DMS114 treated with DMSO at 0.1 percent for 48 hours (cell line): ENCODE measurements around the gene RAX.

Experiments used
- DNase-seq: peaks from one replicate; lab custom pipeline; 2025; ENCODE audit not compliant: unreplicated experiment; lab: John Stamatoyannopoulos, UW

Gene RAX

DNA sequence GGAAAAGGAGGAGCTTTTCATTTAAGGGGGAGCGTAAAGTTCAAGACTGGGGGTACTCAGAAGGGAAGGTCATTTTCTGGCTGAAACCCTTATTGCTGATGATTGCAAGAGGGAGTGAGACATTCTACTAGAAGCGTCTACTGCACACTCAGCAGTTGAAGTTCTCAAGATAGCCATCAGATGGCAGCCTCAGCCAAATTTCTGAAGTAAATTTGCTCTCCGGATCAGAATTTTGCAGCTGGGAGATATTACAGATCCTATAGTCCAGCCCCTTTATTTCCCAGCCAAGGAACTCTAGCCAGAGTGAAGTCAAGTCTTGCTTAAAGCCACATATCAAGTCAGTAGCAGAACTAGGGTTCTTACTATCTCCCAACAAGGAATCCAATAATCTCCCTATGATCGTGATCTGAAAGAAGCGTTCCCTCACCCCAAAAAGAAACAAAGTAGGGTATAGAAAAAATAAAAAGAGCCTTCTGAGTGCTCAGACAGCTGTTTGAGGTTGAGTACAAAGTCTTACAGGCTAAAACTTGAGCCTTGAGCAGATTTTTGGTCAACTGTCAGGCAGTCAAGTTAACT lies 24.0 kb downstream of the RAX start:
- DNase-seq, result peak; percentile 43

- no peak for DNase-seq
Observed at GRCh38 chr18:59246796-59247195, 26.5 kb downstream of the RAX start.

DNA sequence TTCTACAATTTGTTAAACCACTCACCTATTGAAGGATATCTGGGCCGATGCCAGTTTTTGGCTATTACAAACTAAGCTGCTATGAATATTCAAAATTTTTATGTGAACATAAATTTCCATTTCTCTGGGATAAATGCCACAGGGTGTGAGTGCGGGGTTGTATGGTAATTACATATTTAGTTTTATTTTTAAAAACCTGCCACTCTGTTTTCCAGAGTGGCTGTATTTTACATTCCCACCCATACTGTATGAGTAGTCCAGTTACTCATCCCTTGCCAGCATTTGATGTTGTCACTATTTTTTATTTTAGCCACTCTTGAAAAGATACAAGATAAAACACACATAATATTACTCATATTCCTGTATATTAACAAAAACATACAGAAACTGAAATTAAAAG lies 30.3 kb downstream of the RAX start:
- DNase-seq, result no peak

GRCh38 chr18:59239642-59240041 lies 33.6 kb downstream of the RAX start:
- DNase-seq, result no peak

GRCh38 chr18:59238385-59238784 lies 34.9 kb downstream of the RAX start:
- no peak for DNase-seq

GRCh38 chr18:59233017-59233410 lies 40.2 kb downstream of the RAX start:
- DNase-seq, result no peak

DNA sequence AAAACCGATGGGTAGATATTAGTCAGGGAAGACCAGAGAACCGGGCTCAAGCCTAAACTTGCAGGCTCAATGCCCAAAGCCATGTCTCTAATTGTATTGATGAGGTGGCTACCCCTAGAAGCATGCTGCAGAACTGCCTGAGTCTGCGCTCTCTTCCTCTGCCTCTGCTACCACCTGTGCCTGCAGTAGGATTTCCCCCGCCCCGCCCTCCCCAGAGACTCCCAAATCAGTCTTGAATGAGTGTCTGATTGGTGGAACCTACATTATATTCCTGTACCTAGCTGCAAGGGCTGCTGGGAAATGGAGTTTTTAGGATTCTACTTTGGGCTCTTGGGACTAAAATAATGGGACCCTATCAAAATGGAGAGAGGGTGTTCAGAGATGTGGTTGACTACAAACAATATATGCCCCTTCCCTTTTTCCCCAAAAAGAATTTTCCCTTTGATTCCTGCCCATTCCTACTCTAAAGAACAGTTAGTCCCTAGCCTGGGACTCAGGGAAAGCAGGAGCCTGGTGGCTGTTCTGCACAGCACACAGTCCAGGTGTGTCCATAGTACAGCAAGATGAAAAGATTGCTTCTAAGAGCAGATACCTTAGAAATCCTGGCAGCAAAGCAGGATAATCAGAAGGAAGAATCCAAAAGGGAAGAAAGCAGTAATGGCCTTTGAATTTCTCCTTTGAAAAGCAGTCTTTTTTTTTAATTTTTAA lies 40.8 kb downstream of the RAX start:
- no peak for DNase-seq

DNA sequence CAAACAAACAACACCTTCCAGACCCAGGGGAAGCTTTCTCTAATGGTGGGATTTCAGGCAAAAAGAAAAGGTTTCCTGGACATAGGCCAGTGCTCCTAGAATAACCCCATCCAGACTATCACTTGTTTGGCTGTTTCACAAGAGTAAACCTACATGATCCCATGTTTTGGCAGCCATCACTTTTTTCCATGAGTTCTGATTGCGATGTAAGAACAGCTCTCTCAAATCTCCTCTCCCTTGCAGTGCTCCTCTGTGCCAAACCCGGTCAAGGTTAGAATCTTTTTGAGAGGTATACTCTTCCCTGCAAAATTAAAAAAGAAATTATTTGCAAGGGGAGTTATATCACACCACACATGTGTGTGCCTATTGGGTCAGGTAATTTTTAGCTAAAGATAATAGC lies 41.4 kb downstream of the RAX start:
- no peak for DNase-seq

DNA sequence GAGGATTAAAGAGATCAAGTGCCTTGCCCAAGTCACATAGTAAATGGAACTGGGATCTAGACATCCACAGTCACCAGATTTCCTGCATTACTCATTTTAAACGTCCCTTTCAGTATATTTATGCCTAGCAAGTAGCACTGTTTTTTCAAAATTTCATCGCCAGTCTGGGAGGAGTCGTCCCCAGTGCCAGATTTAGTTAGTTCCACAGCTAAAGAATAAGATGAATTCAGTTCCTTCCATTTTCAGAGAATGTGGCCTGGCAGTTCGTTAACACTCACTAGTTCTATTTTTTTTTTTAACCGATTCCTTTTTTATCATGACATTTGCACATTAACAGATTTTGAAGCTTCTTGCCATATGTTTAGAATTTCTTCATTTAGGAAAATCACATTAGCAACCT lies 42.1 kb downstream of the RAX start:
- no peak for DNase-seq

DNA sequence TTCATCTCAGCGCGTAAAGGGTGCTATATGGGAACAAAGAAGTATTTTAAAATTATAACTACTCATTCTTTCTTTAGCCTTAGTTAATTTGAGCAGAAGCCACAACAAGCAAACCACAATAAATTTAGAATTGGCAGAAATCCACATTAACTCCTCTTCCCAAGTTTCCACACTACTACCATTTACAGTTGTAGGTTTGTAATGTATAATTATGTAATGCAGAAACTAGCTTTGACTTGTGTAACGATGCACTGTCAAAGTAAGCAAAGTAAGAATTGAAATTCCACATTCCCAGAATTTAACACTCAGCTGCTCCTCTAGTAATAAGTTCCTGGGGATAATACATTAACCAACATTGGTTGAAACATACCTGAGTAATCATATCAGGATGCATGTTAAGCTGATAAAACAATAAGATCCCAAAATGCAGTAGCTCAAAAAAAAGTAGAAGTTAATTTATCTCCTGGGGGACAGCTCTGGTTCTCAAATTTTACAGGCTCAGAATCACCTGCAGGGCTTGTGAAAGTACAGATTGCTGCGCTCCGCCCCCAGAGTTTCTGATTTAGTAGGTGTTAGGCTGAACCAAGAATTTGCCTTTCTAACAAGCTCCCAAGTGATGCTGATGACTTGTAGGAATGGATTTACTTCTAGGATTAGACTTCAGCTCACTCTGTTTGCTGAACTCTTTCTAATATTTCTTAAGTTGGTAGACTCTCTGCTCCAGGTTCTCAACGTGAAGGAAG lies 43.4 kb downstream of the RAX start:
- DNase-seq, result no peak

DNA sequence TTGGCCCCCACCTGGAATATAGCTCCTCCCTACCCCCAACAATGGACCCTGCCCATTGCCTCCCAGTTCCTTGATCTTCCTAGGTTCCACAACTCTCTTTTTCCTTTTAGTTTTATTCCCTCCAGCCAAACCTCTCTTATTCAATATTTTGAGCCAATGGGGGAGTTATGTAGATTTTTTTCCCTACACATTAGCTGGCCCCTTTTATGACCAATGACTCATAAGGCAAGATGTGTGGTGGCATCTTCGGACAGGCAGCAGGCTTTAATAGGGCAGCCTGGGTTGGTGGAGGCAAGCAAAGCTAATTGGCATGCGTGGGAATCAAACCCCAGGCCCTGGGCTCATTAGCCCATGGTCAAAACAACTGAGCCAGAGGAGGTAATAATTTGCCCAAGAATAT lies 44.1 kb downstream of the RAX start:
- no peak for DNase-seq

- DNase-seq, result no peak
Observed at GRCh38 chr18:59228351-59228750, 44.9 kb downstream of the RAX start.

DNA sequence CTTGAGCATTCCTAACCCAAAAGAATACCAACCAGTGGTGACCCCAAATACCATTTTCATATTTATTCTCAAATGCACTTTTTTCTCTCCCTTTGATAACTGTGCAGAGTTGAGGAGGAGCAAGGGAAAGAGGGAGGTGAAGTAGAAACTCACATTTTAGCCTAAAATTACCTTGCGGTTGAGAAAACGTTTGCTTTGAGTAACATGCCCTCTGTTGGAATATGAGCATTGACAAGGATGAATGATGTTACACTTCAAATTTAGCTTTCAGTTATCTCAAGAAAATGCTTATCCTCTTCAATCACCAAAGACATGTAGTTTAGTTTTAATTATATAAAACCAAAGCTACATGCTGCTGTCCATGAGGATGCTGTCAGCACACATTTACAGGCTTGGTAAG lies 50.9 kb downstream of the RAX start:
- DNase-seq, result no peak

- no peak for DNase-seq
Observed at GRCh38 chr18:59220784-59221765, 52.2 kb downstream of the RAX start.

DNA sequence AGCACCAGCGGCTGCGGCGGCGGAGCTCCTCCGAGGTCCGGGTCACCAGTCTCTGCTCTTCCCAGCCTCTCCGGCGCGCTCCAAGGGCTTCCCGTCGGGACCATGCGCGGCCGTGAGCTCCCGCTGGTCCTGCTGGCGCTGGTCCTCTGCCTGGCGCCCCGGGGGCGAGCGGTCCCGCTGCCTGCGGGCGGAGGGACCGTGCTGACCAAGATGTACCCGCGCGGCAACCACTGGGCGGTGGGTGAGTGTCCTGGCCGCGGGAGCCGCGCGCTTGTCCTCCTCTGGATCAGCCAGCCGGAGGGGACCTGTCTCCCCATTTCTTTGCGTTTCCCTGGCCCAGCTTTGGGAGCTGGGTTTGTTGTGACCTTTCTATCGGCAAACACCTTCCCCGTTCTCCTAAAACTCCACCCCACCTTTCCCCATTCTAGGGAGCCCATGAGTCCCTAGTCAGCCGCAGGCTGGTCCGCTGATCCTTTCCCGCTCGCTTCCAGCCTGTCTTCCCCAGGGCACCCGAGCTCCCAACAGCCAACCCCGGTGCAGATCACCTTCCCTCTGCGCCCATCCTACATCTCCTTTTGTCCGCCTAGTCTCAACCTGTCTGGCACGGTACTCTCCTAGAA lies 53.0 kb downstream of the RAX start:
- no peak for DNase-seq

DNA sequence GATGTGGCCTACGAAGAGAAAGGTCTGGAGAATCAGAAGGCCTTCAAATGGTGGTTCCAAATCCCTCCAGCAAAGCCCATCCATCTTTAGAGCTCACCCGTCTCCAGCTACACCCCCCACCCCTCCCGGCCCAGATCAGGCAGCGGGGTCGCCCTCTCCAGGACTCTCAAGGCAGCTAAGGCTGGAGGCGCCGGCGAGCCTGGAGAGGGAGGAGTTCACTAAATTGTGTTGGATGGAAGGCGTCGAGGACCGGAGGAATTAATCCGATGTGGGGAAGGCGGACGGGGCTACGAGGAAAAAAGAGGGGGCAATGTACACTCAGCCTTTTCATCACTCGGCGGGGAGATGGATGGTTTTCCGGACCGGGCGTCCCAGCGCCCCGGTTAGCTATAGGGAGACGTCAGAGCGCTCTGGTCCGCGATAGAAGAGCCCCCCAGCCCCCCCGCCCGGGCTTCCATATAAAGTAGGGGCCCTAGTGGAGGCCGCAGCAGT lies 53.5 kb downstream of the RAX start, which contains the start of gene GRP:
Gene GRP (plus strand): TSS at position 487 of the 492 bp plus-strand sequence. CDS start 108 bp downstream, outside the sequence.
- DNase-seq, result no peak

GRCh38 chr18:59218018-59218417 lies 55.2 kb downstream of the RAX start:
- no peak for DNase-seq
